HL-60/S4 treated with phorbol 12-myristate 13-acetate at 8.2 ng/mL for 4 days and 3 days (cell line): Measurements from ENCODE around the gene PIN1.

Source experiments
- in situ Hi-C: fragments of 300-500 bp; cut with MboI; formaldehyde crosslinking; loops from 2 replicates; pipeline ENCODE4 v1.15.0; 2022; ENCODE audit warnings: low sequenced_read_pairs

PIN1 gene

GRCh38 chr19:9883231-9883758, 48.2 kb downstream of the PIN1 start:
- in situ Hi-C loops = no loop called here

GRCh38 chr19:9883764-9884163, 48.6 kb downstream of the PIN1 start:
- in situ Hi-C loops = no loop called here

GRCh38 chr19:9885077-9885552, 50.0 kb downstream of the PIN1 start:
- in situ Hi-C loops = no loop called here

- in situ Hi-C loops = no loop called here
These were observed 56.7 kb downstream of the PIN1 start for GRCh38 chr19:9891609-9892373.
